Measurements from ENCODE around the gene DLK2.
"Not testable (repeated sequence)": the region's sequence is repeated elsewhere in the genome, so short reads cannot be mapped to it uniquely, and the experiment has no call there.

DLK2 gene

DNA sequence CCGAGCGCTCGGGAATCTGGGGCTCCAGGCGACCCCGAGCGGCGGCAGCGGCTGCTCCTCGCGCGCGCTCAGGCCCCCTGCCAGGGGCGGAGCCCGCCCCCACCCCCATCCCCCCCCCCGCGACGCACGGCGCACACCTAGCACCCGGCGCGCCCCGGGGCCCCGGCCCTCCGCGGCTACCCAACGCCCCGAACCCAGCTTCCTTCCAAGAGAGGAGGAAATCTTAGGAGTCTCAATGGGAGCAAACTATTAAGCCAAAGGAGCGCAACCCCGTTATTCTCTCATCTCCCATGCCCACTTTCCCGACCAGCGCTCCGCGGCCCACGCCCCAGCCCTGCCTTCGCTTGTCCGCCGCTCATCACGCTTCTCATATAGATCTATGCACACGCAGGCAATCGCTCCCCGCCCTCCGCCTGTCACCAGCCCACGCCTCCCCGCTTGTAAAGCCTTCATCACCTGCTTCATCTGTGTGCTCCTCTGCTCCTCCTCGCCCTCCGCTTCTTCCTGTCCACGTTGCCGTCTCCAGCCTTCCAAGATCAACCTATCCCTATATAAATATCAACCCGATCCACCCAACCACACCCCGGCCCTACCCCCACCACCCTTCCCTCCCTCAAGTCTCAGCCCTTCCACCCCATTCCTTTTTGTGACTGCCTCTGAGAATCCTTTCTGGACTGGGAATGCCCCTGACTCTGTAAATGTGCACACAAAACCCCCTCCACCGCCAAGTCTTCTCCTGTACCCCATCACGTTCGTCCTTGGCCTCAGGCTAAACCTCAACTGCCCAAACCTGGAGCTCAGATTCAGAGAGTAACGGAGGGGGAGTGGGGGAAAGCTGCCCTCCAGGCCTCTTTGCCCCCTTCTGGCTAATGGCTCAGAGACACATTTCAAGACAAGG is at the start of gene DLK2:
TSS of gene DLK2 (minus strand) at position 18 of the 898 bp plus-strand sequence. CDS start 723 bp downstream, outside the sequence.
- DNase-seq (ENCODE audit: low read depth), result no peak
- H3K4me3 ChIP-seq (ENCODE audit: low read depth, low read length), result peak within 1 kb of the TSS; percentile 50

GRCh38 chr6:43503443-43503842 is 48.1 kb upstream of the DLK2 start:
- H3K4me3 ChIP-seq (ENCODE audit: low read depth, low read length), result no peak overlapping the region
- DNase-seq (ENCODE audit: low read depth), result no peak

GRCh38 chr6:43502666-43503065 is 47.3 kb upstream of the DLK2 start:
- DNase-seq (ENCODE audit: low read depth), result no peak
- H3K4me3 ChIP-seq (ENCODE audit: low read depth, low read length), result no peak overlapping the region

GRCh38 chr6:43500921-43501320 is 45.6 kb upstream of the DLK2 start:
- no peak for DNase-seq (ENCODE audit: low read depth)
- H3K4me3 ChIP-seq (ENCODE audit: low read depth, low read length), result no peak overlapping the region

DNA sequence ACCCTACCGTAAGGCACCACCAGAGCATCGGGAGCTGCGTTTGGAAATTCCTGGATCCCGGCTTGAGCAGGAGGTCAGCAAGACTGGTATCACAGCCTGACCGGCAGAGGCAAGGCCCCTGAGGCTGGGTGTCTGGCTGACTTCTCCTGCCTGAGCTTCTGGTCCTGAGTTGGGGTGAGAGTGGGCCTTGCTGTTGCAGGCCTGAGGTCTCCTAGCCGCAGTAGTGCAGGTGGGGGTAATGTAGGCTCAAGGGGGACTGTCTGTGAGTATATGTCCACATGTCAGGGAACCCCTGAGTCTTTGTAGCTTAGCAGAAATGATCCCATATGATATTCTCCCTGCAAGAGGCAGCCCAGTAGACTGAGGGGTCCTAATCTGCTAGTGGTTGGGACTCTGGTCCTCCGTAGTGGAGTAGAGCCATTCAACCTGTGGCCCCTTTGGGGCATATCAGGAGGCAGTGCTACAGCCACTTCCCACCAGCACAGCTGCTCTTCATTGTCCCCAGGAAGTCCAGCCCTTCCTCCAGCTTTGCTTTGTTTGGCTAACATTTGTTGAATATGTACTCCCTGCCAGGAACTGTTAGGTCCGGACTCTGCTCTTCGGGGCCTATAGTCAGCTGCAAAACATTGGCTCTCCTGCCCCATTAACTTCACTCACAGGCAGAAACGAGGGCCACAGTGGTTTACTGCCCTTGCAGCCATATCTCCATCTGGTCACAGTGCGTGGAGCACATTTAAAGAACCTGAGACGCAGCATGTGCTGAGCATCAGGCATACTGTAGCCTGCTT is 43.9 kb upstream of the DLK2 start:
- no peak for DNase-seq (ENCODE audit: low read depth)
- H3K4me3 ChIP-seq (ENCODE audit: low read depth, low read length), result no peak overlapping the region

DNA sequence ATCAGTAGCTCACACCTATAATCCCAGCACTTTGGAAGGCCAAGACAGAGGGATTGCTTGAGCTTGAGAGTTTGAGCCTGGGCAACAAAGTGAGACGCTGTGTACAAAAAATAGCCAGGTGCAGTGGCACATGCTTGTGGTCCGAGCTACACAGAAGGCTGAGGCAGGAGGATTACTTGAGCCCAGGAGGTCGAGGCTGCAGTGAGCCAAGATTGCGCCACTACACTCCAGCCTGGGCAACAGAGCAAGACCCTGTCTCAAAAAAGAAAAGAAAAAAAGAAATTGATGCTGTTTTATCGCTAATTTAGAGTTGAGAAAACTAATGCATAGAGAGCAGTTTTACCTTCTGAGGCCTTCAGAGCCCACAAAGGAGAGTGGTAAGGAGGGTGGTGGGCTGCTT is 42.9 kb upstream of the DLK2 start:
- H3K4me3 ChIP-seq (ENCODE audit: low read depth, low read length); DNase-seq (ENCODE audit: low read depth): not testable (repeated sequence)

- H3K4me3 ChIP-seq (ENCODE audit: low read depth, low read length), result no peak overlapping the region
- no peak for DNase-seq (ENCODE audit: low read depth)
Measured at GRCh38 chr6:43497689-43498088, 42.3 kb upstream of the DLK2 start.

GRCh38 chr6:43497129-43497396 is 41.7 kb upstream of the DLK2 start:
- no peak for DNase-seq (ENCODE audit: low read depth)
- H3K4me3 ChIP-seq (ENCODE audit: low read depth, low read length), result no peak overlapping the region

DNA sequence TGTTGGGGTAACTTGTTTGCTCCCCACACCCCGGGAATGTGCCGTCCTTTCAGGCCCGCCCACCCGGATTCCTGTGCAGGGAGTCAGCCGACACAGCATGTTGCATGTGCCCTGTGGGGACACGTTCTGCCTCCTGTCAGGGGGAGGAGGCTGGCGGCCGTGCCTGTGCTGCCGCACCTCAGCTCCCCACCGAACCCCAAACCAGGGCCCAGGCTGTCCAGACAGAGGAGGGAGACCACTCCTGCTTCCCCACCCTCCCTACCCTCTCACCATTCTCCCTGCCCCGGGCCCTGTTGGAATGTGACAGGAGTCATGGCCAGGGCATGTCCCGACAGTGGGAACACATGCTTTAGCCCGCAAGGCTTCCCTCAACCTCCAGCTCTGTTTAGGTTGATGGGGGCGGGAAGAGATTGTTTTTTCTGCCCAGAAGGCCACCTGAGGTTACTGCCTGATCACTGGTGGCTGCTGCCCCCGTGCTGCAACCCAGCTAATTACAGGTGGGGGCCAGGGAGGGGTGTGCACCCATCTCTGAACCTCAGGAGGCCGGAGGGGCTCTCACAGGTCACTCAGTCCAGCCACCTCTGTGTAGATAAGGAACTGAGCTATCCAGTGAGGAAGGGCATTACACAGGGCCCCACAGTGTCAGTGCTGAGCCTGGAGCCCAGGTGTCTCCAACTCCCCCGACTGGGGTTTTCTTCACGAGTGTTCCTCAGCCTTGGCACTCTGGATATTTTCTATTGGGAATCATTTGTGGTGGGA is 41.2 kb upstream of the DLK2 start:
- no peak for DNase-seq (ENCODE audit: low read depth)

GRCh38 chr6:43495409-43495941 is 40.1 kb upstream of the DLK2 start:
- no peak for DNase-seq (ENCODE audit: low read depth)
- no peak overlapping the region for H3K4me3 ChIP-seq (ENCODE audit: low read depth, low read length)

More for the DNA sequence above, 41.2 kb upstream of the DLK2 start:
- H3K4me3 ChIP-seq (ENCODE audit: low read depth, low read length), result no peak overlapping the region

- H3K4me3 ChIP-seq (ENCODE audit: low read depth, low read length), result no peak overlapping the region
- DNase-seq (ENCODE audit: low read depth), result no peak
Measured at GRCh38 chr6:43494766-43495165, 39.4 kb upstream of the DLK2 start.

DNA sequence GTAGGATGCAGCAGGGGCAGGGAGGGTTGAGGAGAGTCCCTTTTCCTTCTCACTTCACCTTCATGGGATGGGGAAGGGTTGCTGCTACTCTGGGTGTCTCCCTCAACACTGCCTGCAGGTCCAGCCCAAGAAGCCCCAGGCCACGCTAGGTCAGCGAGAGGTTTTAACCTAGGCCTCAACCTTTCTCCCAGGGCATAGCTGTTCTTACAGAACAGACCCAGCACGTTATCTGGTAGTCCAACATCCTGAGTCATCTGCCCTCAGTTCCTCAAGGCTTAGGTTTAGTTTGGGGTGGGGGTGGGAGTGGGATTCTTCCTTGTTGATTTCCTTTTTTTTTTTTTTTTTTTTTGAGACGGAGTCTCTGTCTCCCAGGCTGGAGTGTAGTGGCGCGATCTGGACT is 39.0 kb upstream of the DLK2 start:
- H3K4me3 ChIP-seq (ENCODE audit: low read depth, low read length), result no peak overlapping the region
- DNase-seq (ENCODE audit: low read depth), result no peak

DNA sequence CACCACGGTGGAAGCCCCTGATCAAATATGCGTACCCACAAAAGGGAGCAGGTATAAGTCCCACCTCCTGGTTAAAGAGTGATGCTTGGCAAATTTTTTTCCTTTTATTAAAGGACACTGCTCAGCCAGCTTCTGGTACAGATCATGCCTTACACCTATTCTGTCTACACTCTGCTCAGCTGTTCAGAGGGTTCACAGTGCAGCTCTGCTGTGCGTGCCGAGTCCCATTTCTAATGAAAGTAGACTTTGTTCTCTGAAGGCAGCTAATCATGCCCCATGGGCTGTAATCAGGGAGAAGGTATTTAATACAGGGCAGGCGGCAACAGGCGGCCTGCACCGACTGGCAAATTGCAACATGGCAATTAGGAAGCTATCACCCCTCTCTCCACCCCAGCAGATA is 38.5 kb upstream of the DLK2 start:
- no peak for DNase-seq (ENCODE audit: low read depth)
- H3K4me3 ChIP-seq (ENCODE audit: low read depth, low read length), result no peak overlapping the region

GRCh38 chr6:43493230-43493629 is 37.9 kb upstream of the DLK2 start:
- DNase-seq (ENCODE audit: low read depth), result no peak
- no peak overlapping the region for H3K4me3 ChIP-seq (ENCODE audit: low read depth, low read length)

- H3K4me3 ChIP-seq (ENCODE audit: low read depth, low read length), result no peak overlapping the region
- DNase-seq (ENCODE audit: low read depth), result peak; percentile 27
Measured at GRCh38 chr6:43492673-43493072, 37.3 kb upstream of the DLK2 start.

DNA sequence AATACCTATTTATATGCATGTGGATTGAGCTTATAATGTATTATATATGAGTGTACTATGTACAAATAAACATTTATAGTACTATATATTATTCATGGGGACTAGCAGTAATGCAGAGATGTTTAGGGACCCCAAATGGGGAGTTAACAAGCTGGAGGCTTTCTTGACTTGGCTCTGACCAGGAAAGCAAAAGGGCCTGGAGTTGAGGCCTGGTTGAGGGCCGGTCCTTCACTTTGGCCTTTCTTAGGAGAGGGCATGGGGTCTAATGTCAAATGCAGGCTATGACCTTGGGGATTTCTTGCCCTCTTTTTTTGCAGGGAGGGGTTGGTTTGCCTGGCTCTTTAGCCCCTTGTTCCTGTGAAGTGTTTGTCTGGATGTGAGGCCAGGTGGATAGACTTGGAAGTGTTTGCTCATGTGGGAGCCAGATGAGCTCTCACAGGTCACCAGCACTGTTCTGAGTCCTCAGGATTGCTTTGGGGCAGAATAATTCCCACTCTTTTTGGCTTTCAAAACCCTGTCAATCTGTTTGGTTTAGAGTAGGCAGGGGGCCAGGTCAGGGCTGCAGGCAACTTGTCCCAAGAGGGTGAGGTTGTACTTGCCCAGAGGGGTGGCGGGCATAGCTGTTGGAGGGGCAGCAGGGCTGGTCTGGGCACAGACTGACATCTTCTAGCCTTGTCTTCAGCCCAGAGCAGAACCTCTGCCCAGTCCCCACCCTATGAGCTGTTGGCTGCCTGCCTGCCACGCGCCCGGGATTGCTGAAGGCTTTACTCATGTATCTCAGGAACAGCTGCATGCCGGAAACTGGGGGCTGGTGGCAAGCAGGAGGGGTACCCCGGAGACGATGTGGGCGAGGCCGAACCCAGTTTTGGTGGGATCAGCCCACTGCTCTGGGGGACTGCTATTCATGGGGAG is 36.7 kb upstream of the DLK2 start:
- H3K4me3 ChIP-seq (ENCODE audit: low read depth, low read length), result no peak overlapping the region
- DNase-seq (ENCODE audit: low read depth), result peak; percentile 42

GRCh38 chr6:43490523-43490939 is 35.2 kb upstream of the DLK2 start:
- no peak overlapping the region for H3K4me3 ChIP-seq (ENCODE audit: low read depth, low read length)
- no peak for DNase-seq (ENCODE audit: low read depth)

DNA sequence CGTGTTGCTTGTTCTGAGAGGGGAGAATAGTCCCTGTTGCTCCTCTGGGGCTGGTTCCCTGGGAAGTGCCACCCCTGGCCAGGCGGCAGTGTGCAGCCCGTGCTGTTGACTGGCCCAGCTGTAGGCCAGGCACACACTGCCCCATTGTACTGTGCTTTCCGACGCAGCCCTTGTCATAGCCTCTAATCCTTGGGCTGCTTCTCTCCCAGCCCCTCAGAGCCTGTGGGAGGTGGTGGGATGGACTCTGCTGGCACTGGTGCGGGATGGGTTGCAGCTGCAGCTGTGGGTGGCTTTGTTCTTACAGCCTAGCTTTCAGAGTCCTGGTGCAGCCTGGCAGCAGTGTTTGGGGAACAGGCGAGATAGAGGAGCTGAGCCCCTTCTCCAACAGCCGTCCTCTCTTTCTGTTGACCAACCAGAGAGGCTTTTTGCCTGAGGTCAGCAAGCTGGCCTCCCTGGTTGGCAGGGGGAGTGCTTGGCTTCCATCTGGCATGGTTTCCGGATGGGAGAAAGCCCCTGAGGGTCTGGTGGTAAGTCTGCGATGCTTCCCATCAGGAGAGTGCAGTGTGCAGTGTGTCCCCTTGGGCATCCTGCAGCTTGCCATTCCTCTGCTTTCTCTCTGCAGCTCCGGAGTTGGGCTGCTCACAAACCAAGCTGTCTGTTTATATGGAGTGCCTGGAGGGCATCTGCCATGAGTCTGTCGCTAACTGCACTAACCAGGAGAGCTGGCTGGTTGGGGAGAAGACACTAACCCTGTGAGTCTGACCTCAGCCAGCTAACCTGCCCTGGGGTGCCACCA is 34.1 kb upstream of the DLK2 start:
- peak; percentile 18 for DNase-seq (ENCODE audit: low read depth)
- no peak overlapping the region for H3K4me3 ChIP-seq (ENCODE audit: low read depth, low read length)
